Stimulated activated naive CD8-positive, alpha-beta T cell treated with anti-CD3 and anti-CD28 coated beads, Interleukin-15, Interleukin-2, amounts not matched to agents 100 U/mL and 50 U/mL, for 24 hours (primary cell): ENCODE results near the gene HSPB6.

Source experiments
- ATAC-seq: fragments of 150-1000 bp; cut with Tn5 transposase; one replicate; pipeline ENCODE4 v1.10.0; 2021
- DNase-seq: peaks from one replicate; pipeline ENCODE4 v3.0.0; 2021

HSPB6 gene

GRCh38 chr19:35767288-35768081, 10.7 kb upstream of the HSPB6 start:
- no peak for DNase-seq
- ATAC-seq = no peak

- ATAC-seq (no peak), DNase-seq (no peak)
Observed at GRCh38 chr19:35766571-35767104, 9.8 kb upstream of the HSPB6 start.

DNA sequence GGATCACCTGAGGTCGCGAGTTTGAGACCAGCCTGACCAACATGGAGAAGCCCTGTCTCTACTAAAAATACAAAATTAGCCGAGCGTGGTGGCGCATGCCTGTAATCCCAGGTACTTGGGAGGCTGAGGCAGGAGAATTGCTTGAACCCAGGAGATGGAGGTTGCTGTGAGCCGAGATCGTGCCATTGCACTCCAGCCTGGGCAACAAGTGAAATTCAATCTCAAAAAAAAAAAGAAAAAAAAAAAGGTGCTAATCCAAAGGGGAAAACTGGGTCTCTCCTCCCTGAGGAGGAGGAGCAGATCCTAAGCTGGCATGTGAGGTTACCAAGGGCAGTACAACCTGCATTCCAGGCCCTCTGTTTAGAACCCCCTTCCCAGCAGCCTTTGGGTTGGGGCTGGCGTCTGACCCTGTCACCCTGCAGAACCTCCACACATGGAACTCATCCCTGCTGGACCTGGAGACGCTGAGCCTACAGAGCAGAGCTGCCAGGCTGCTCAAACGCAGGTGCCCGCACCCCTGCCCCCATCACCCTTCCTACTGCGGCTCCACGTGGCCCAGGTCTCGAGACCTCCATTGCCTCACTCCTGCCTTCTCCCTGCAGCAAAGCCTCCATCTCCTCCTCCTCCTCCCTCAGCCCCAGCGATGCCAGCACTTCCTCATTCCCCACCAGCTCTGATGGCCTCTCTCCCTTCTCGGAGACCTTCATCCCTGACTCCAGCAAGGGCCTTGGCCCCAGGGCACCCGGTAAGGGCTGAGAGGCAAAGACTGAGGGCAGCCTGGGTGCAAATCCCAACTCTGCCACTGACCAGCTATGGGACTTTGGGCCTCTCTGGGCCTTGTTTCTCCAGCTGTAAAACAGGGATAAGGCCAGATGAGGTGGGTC, 7.8 kb upstream of the HSPB6 start:
- DNase-seq = no peak
- ATAC-seq = no peak

DNA sequence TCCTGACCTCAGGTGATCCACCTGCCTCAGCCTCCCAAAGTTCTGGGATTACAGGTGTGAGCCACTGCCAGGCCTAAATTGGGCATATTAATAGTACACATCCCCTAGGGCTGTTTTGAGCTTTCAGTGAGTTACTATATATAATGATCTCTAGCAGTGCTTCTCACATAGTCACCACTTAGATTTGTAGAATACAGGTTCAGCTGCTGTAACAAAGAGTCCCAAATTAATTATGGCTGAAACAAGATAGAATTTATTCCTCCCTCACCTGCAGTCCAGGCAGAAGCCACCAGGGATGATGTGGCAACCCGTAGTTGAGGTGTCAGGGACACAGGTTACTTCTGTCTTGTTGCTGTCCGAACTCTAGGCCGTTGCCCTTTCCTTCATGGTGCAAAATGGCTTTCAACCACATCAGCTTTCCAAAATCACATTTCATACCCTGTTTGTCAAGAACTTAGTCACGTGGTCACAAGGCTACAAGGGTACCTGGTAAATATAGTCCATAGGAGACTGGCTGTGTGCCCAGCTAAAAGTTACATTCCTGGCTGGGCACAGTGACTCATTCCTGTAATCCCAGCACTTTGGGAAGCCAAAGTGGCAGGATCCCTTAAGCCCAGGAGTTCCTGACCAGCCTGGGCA, 4.0 kb upstream of the HSPB6 start:
- DNase-seq = no peak
- ATAC-seq = no peak

DNA sequence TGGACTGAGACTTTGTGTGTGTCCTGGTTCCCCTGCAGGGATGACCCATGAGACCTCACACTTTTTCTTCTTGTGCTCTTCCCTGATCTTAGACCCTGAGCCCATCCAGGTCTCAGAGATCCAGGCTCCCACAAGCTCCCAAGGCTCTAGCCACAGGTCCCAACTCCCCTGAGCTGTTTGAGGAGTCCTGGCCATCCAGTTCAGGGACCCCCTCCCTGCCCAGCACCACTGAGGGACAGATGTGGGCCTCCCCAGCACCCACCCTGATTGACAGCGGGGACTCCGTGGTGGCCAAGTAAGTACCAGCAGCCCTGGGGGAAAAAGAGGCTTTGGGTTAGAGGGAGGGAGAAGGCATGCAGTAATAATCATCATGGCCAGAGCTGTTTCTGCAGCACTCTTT, 2.9 kb upstream of the HSPB6 start:
- DNase-seq (no peak), ATAC-seq (no peak)

- ATAC-seq (peak; percentile 98), DNase-seq (peak; percentile 98)
Observed at GRCh38 chr19:35757749-35758608, 1.1 kb upstream of the HSPB6 start, which contains the start of gene PROSER3. PROSER3 (plus strand) TSS chr19:35758176; CDS start chr19:35758216, 40 bp downstream.

GRCh38 chr19:35757231-35757748, 461 bp upstream of the HSPB6 start:
- DNase-seq (peak; percentile 48), ATAC-seq (peak; percentile 24)

DNA sequence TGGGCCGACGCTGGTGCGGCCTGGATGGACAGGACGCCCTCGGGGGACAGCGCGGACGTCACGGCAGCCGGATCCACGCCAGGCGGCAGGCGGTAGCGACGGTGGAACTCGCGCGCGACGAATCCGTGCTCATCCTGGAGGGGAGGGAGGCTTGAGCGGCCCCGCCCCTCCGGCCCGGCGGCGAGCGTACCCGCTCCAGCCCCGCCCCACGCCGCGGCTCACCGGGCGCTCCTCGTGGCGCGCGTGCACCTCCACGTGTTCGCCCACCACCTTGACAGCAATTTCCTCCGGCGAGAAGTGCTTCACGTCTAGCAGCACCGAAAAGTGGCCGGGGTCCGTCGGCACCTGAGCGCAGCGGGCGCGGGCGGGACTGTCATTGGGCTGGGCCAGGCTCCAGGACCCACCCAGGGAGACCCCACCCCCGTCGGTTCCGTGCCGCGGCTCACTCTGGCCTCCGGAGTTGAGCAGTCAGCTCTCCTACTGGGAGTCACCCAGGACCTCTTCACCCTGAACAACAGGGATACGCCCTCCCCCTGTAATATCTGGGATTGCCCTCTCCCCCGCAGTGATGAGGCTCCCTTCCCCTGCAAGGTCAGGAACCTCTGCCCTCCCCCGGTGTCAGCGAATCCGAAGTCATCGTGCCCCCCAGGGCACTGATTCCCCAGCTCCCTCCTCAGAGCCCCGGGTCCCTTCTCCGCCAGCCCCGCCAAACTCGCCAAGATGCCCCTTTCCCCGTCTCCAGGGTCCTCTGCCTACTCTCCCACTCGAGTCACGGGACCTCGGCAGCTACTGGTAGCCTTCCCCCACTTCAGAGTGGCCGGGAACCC, 1.1 kb downstream of the HSPB6 start:
- ATAC-seq (no peak), DNase-seq (peak; percentile 57)

- DNase-seq (no peak), ATAC-seq (no peak)
Observed at GRCh38 chr19:35755131-35755549, 1.7 kb downstream of the HSPB6 start.

- DNase-seq = no peak
- no peak for ATAC-seq
Observed at GRCh38 chr19:35754370-35755130, 2.3 kb downstream of the HSPB6 start.

- no peak for DNase-seq
- ATAC-seq = no peak
Observed at GRCh38 chr19:35753634-35754369, 3.0 kb downstream of the HSPB6 start.

- ATAC-seq (no peak), DNase-seq (no peak)
Observed at GRCh38 chr19:35752746-35753350, 4.0 kb downstream of the HSPB6 start.

DNA sequence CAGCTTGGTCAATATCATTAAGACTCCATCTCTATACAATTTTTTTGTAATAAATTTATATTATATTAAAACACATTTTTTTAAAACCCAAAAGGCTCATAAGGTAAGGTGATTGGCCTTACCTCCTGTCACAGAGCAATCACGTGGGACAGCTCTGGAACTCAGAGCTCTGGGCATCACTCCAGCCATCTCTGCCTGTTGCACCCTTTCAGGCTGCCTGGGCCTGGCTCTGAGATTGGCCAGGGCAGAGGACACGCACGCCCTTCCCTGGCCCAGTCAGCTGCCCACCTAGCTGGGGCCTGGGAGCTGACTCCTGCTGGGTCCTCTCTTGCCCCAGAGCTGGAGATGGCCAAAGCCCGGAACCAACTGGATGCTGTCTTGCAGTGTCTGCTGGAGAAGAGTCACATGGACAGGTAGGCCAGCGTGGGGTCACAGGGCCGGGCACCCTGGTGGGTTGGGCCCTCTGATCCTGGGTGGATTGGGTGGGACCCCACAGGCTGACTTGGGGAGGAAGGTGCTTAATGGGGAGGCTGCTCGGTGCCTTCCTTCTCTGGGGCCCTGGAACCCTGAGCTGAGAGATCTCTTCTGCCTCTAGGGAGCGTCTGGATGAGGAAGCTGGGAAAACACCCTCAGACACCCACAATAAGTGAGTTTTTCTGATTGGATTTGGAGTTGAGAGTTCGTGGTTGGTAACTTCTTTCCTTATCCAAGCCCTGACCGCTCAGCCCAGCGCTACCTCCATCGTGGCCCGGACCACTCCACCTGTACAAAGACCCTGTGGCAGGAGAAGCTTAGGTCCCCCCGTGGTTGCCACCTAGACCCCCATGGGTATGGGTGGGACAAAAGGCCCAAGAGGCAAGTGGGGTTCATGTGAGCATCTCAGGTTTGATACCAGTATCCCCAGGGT, 4.7 kb downstream of the HSPB6 start:
- DNase-seq (no peak), ATAC-seq (no peak)

DNA sequence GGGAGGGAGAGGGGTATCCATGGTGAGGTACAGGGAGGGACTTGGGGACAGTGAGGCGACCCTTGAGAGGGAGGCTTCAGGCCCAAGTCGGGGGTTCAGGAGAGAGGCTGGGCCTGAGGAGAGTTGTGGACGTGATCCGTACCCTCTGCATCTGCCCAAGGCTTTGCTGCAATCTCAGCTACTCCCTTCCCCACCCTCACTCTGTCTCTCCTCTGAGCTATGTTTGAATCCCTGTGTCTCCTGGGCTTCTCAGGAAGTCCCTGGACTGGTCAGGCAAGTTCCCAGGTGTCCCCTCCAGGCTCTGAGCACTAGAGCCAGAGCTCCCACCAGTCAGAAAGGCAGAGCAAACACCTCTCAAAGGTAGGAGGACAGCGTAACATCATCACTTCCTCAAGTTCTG, 6.7 kb downstream of the HSPB6 start:
- ATAC-seq (no peak), DNase-seq (no peak)

DNA sequence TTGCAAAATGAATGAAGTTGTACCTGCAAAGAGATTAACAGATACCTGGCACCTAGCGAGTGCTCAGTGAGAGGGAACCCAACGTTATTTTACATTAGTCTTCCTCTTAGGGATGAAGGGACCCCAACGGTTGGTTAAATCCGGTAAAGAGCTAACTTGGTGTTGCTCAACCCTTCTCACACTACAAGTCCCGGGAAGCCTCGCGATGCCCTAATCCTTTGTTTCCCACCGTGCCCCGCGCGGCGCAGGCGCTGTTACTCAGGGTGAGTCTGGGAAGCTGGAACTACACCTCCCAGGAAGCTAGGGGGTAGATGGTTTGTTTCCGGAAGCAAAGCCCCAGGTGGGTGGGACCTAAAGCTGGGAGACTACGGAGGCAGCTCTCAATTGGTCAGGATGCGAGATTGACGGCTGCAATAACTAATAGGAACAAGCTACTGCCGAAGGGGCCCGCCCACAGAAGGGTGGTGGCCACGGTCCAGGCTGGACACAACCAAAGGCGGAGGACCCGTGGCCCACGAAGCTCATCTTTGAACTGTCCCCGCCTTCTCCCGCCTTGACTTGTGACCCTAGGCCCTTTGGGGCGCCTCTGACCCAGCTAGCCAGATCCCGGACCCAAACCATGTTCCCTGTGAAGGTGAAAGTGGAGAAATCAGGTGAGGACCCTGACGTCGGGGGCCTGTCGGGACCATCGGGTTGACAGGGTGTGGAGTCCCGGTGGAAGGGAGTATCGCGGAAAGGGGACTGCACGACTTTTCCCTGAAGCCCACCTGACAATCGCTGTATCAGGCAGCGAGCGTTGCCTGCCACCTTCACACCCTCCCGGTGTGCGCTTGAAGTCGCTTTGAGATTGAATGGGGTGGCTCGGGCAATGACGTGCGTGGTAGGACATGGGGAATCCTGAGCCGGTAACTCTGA, 8.5 kb downstream of the HSPB6 start, which contains the start of gene LIN37:
TSS of gene LIN37 (plus strand) at position 471 of the 915 bp plus-strand sequence. CDS start at position 620, 149 bp downstream.
- peak; percentile 83 for ATAC-seq
- DNase-seq = peak; percentile 98

- ATAC-seq (no peak), DNase-seq (no peak)
Observed at GRCh38 chr19:35746531-35746930, 10.3 kb downstream of the HSPB6 start.
